HepG2 (cell line): Measurements from ENCODE around the gene DTD2. TPM values are rescaled to one million over a fixed set of nuclear protein-coding genes. Genes with fewer than 3 reads are reported as not detected.

ENCODE experiments used
- AGO1 ChIP-seq: fragments of 200-400 bp; formaldehyde crosslinking; IDR thresholded peaks from 2 replicates; pipeline ENCODE4 v1.6.1; 2017; ENCODE audit warnings: mild to moderate bottlenecking, low read depth, low read length, moderate library complexity; ENCODE audit not compliant: poor library complexity, severe bottlenecking
- CBX2 ChIP-seq, 2 experiments: fragments of 200-600 bp in 1 of 2; sonication (generic); formaldehyde crosslinking in 1 of 2; IDR thresholded peaks; 2 replicates each; pipeline versions ENCODE4 v1.7.0 to v1.8.1; 2018 to 2022; ENCODE audit warnings: low read depth in 2 of 2, low read length in 1 of 2, mild to moderate bottlenecking in 1 of 2, missing genetic modification reagents in 1 of 2
- HOXA5 ChIP-seq: sonication (generic); formaldehyde crosslinking; IDR thresholded peaks from 2 replicates; pipeline ENCODE4 v1.4.0; 2020; ENCODE audit warnings: missing genetic modification reagents
- ISL2 ChIP-seq: sonication (generic); formaldehyde crosslinking; IDR thresholded peaks from 2 replicates; pipeline ENCODE4 v1.5.0; 2020; ENCODE audit warnings: missing genetic modification reagents
- KDM5A ChIP-seq: fragments of 200-600 bp; sonication (generic); IDR thresholded peaks from 2 replicates; pipeline ENCODE4 v1.7.0; 2018; ENCODE audit warnings: antibody characterized with exemption, mild to moderate bottlenecking, low read length, borderline replicate concordance
- KLF9 ChIP-seq: IDR thresholded peaks from 2 replicates; pipeline ENCODE4 v1.6.1; 2016; ENCODE audit warnings: low read depth
- KMT2A ChIP-seq: sonication (generic); formaldehyde crosslinking; IDR thresholded peaks from 2 replicates; pipeline ENCODE4 v1.4.0; 2020; ENCODE audit warnings: missing genetic modification reagents
- NFE2L1 ChIP-seq: sonication (generic); formaldehyde crosslinking; IDR thresholded peaks from 2 replicates; pipeline ENCODE4 v1.4.0; 2020; ENCODE audit warnings: missing genetic modification reagents, mild to moderate bottlenecking, borderline replicate concordance
- SRF ChIP-seq: IDR thresholded peaks from 2 replicates; pipeline ENCODE4 v1.6.1; 2011; ENCODE audit warnings: mild to moderate bottlenecking, low read depth, low read length, moderate library complexity
- SRSF9 ChIP-seq: fragments of 200-400 bp; formaldehyde crosslinking; IDR thresholded peaks from 2 replicates; pipeline ENCODE4 v1.6.1; 2018; ENCODE audit warnings: borderline replicate concordance, mild to moderate bottlenecking, low read depth, low read length; ENCODE audit not compliant: insufficient read depth, poor library complexity, severe bottlenecking
- ZBTB7A ChIP-seq: sonication (generic); formaldehyde crosslinking; IDR thresholded peaks from 2 replicates; pipeline ENCODE4 v1.8.0; 2022; ENCODE audit warnings: mild to moderate bottlenecking, missing genetic modification reagents
- ZNF121 ChIP-seq: sonication (generic); formaldehyde crosslinking; IDR thresholded peaks from 2 replicates; pipeline ENCODE4 v1.5.0; 2020; ENCODE audit warnings: mild to moderate bottlenecking, missing genetic modification reagents
- ZNF317 ChIP-seq: sonication (generic); formaldehyde crosslinking; IDR thresholded peaks from 2 replicates; pipeline ENCODE4 v1.5.0; 2020; ENCODE audit warnings: mild to moderate bottlenecking, missing genetic modification reagents
- ZNF562 ChIP-seq: sonication (generic); formaldehyde crosslinking; IDR thresholded peaks from 2 replicates; pipeline ENCODE4 v1.8.0; 2022; ENCODE audit warnings: missing genetic modification reagents, borderline replicate concordance
- polyA plus RNA-seq, 8 experiments: library from polyadenylated mRNA; depleted of rRNA in 3 of 8; stranded (reverse) in 7 of 8; unstranded in 1 of 8; fragments of >200 nt; fragmentation: Illumina TruSeq in 4 of 8; extraction: Trizol in 4 of 8; gene quantifications; 2 replicates each; pipeline versions ENCODE4 v1.2.1 to v1.2.3, GENCODE V29; 2011 to 2016; ENCODE audit warnings: low read depth in 4 of 8, missing spikeins in 1 of 8, mixed read lengths in 1 of 8; ENCODE audit not compliant: insufficient read depth in 1 of 8
- total RNA-seq, 5 experiments: library from RNA; depleted of rRNA; stranded (reverse); fragments of >200 nt; fragmentation: Illumina TruSeq; extraction: Trizol; gene quantifications; 2 replicates each; pipeline ENCODE4 v1.2.3, GENCODE V29; 2016; ENCODE audit warnings: low read depth in 1 of 5
- TF ChIP-seq, protein P1 (sequence below): sonication (generic); formaldehyde crosslinking; IDR thresholded peaks from 2 replicates; pipeline ENCODE4 v1.4.0; 2020; ENCODE audit warnings: missing genetic modification reagents, borderline replicate concordance
- TF ChIP-seq, protein P2 (sequence below): sonication (generic); formaldehyde crosslinking; IDR thresholded peaks from 2 replicates; pipeline ENCODE4 v1.4.0; 2020; ENCODE audit warnings: missing genetic modification reagents
- TF ChIP-seq, protein P3 (sequence below): sonication (generic); formaldehyde crosslinking; conservative IDR thresholded peaks from 2 replicates; pipeline ENCODE4 v1.4.0; 2020; ENCODE audit warnings: missing genetic modification reagents
- TF ChIP-seq, protein P4 (sequence below): sonication (generic); formaldehyde crosslinking; IDR thresholded peaks from 2 replicates; pipeline ENCODE4 v1.8.0; 2022; ENCODE audit warnings: missing genetic modification reagents, low read depth, mild to moderate bottlenecking, borderline replicate concordance
- TF ChIP-seq, protein P5 (sequence below): sonication (generic); formaldehyde crosslinking; IDR thresholded peaks from 2 replicates; pipeline ENCODE4 v1.8.0; 2022; ENCODE audit warnings: missing genetic modification reagents, mild to moderate bottlenecking, inconsistent platforms, borderline replicate concordance
- TF ChIP-seq, protein P6 (sequence below): sonication (generic); formaldehyde crosslinking; IDR thresholded peaks from 2 replicates; pipeline ENCODE4 v1.8.0; 2022; ENCODE audit warnings: mild to moderate bottlenecking, missing genetic modification reagents, moderate library complexity

DTD2 gene
- total and polyA plus RNA-seq, 2 of the 13 experiments (the other 11 are each of a cell fraction or from before 2014, with no cell fraction given), result 22.3 to 49.8 TPM

DNA sequence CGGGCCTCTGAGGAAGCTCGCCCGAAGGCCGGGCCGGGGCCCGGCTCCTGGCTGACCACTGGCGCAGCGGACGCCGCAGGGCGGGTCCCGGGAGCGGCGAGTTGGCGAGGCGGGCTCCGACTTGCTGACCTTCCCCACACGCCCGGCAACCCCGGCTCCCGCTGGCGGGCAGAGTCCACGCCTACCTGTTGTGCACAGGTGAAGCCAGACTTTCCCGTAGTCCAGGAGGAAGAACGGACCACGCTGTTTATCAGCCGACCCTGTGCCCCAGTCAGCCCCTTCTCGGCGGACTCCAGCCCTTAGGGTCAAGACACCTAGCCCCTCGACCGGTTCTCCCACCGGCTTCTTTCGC is 37.4 kb downstream of the DTD2 start (continued):
- TF ChIP-seq, protein P1, sequence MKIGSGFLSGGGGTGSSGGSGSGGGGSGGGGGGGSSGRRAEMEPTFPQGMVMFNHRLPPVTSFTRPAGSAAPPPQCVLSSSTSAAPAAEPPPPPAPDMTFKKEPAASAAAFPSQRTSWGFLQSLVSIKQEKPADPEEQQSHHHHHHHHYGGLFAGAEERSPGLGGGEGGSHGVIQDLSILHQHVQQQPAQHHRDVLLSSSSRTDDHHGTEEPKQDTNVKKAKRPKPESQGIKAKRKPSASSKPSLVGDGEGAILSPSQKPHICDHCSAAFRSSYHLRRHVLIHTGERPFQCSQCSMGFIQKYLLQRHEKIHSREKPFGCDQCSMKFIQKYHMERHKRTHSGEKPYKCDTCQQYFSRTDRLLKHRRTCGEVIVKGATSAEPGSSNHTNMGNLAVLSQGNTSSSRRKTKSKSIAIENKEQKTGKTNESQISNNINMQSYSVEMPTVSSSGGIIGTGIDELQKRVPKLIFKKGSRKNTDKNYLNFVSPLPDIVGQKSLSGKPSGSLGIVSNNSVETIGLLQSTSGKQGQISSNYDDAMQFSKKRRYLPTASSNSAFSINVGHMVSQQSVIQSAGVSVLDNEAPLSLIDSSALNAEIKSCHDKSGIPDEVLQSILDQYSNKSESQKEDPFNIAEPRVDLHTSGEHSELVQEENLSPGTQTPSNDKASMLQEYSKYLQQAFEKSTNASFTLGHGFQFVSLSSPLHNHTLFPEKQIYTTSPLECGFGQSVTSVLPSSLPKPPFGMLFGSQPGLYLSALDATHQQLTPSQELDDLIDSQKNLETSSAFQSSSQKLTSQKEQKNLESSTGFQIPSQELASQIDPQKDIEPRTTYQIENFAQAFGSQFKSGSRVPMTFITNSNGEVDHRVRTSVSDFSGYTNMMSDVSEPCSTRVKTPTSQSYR (CRISPR knock-in tag), result no peak
- TF ChIP-seq CBX2 (IDR thresholded peaks at IDR 0.05; ENCODE audit: low read depth, low read length), result no peak
- TF ChIP-seq CBX2 (CRISPR knock-in tag; IDR thresholded peaks at IDR 0.05; ENCODE audit: low read depth), result 0 out of 2 replicates have a peak, but pooled peaks have one; percentile 21
- TF ChIP-seq ISL2 (CRISPR knock-in tag), result no peak; the same call in 1 of the 2 replicates
- TF ChIP-seq, protein P2, sequence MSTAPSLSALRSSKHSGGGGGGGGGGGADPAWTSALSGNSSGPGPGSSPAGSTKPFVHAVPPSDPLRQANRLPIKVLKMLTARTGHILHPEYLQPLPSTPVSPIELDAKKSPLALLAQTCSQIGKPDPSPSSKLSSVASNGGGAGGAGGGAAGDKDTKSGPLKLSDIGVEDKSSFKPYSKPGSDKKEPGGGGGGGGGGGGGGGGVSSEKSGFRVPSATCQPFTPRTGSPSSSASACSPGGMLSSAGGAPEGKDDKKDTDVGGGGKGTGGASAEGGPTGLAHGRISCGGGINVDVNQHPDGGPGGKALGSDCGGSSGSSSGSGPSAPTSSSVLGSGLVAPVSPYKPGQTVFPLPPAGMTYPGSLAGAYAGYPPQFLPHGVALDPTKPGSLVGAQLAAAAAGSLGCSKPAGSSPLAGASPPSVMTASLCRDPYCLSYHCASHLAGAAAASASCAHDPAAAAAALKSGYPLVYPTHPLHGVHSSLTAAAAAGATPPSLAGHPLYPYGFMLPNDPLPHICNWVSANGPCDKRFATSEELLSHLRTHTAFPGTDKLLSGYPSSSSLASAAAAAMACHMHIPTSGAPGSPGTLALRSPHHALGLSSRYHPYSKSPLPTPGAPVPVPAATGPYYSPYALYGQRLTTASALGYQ (CRISPR knock-in tag), result peak; percentile 60; the same call in 1 of the 2 replicates
- no peak for TF ChIP-seq KDM5A
- TF ChIP-seq, protein P3, sequence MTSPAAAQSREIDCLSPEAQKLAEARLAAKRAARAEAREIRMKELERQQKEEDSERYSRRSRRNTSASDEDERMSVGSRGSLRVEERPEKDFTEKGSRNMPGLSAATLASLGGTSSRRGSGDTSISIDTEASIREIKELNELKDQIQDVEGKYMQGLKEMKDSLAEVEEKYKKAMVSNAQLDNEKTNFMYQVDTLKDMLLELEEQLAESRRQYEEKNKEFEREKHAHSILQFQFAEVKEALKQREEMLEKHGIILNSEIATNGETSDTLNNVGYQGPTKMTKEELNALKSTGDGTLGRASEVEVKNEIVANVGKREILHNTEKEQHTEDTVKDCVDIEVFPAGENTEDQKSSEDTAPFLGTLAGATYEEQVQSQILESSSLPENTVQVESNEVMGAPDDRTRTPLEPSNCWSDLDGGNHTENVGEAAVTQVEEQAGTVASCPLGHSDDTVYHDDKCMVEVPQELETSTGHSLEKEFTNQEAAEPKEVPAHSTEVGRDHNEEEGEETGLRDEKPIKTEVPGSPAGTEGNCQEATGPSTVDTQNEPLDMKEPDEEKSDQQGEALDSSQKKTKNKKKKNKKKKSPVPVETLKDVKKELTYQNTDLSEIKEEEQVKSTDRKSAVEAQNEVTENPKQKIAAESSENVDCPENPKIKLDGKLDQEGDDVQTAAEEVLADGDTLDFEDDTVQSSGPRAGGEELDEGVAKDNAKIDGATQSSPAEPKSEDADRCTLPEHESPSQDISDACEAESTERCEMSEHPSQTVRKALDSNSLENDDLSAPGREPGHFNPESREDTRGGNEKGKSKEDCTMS (CRISPR knock-in tag), result no peak
- TF ChIP-seq NFE2L1 (CRISPR knock-in tag), result peak; percentile 94; the same call in 1 of the 2 replicates
- no peak for TF ChIP-seq SRF
- TF ChIP-seq, protein P4, sequence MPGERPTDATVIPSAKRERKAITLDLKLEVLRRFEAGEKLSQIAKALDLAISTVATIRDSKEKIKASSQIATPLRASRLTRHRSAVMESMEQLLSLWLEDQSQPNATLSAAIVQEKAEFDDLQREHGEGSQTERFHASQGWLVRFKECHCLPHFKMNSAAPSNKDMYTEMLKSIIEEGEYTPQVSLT (CRISPR knock-in tag), result peak; percentile 85; the same call in 1 of the 2 replicates
- TF ChIP-seq ZBTB7A (CRISPR knock-in tag), result no peak
- peak; percentile 85; the same call in 1 of the 2 replicates for TF ChIP-seq KMT2A (CRISPR knock-in tag)
- TF ChIP-seq, protein P5, sequence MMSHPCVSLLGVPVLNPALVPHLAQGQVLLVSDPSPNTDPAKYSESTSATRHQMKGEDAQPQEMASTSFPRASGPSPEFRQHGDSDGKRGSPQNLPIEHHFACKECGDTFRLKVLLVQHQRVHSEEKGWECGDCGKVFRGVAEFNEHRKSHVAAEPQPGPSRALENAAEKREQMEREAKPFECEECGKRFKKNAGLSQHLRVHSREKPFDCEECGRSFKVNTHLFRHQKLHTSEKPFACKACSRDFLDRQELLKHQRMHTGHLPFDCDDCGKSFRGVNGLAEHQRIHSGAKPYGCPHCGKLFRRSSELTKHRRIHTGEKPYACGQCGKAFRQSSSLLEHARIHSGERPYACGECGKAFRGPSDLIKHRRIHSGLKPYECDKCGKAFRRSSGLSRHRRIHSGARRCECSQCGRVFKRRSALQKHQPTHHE (CRISPR knock-in tag), result no peak
- no peak for TF ChIP-seq KLF9 (CRISPR knock-in tag)
- no peak; the same call in 1 of the 2 replicates for TF ChIP-seq HOXA5 (CRISPR knock-in tag)
- TF ChIP-seq, protein P6, sequence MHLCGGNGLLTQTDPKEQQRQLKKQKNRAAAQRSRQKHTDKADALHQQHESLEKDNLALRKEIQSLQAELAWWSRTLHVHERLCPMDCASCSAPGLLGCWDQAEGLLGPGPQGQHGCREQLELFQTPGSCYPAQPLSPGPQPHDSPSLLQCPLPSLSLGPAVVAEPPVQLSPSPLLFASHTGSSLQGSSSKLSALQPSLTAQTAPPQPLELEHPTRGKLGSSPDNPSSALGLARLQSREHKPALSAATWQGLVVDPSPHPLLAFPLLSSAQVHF (CRISPR knock-in tag), result no peak
- no peak for TF ChIP-seq SRSF9
- TF ChIP-seq AGO1, result no peak
- no peak for TF ChIP-seq ZNF121 (CRISPR knock-in tag)
- peak; percentile 79; the same call in 1 of the 2 replicates for TF ChIP-seq ZNF317
- TF ChIP-seq ZNF562 (CRISPR knock-in tag), result no peak
